GM21360 (cell line): ENCODE measurements around the gene RNF151.
"Not testable (repeated sequence)": the region's sequence is repeated elsewhere in the genome, so short reads cannot be mapped to it uniquely, and the experiment has no call there.

ENCODE experiments used
- ATAC-seq: cut with Tn5 transposase; IDR thresholded peaks from one replicate; pipeline ENCODE4 v1.9.1; 2021; ENCODE audit warnings: mild to moderate bottlenecking, moderate library complexity; ENCODE audit not compliant: unreplicated experiment

Gene RNF151

DNA sequence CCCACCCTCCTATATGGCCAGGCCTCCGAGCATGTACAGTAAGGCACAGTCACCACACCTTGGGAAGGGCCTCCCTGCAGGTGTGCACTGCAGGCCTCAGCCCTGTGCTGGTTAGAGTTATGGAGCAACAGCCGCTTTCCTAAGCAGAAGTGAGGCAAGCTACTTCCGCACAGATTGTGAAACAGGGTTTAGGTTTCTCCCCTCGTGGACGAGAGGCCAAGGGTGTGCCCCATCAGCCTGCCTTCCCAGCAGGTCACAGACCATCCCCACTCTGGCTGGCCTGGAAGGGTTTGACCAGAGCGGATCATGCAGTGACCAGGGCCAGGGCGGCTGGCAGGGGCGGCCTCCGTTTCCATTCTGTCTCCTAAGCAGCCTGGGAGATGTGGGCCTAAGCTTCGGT is 28.3 kb upstream of the RNF151 start:
- no peak for ATAC-seq

DNA sequence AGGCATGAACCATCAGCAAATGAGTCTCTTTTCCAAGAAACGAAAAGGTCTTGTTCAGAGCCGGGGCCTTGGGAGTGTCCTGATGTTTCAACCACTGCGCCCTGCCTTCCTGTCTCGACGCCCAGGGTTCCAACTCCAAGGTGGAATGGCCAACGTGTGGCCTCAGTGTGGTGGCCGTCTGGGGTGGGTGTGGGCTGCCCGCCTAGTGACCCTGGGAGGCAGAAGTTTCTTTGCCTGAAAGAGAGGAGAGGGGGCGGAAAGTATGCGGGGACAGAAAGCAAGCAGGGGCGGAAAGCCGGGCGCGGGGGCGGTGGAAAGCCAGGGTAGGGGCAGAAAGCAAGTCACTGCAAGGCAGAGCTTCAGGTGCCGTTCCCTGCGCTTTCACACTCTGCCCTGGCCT is 27.7 kb upstream of the RNF151 start:
- ATAC-seq: no peak

DNA sequence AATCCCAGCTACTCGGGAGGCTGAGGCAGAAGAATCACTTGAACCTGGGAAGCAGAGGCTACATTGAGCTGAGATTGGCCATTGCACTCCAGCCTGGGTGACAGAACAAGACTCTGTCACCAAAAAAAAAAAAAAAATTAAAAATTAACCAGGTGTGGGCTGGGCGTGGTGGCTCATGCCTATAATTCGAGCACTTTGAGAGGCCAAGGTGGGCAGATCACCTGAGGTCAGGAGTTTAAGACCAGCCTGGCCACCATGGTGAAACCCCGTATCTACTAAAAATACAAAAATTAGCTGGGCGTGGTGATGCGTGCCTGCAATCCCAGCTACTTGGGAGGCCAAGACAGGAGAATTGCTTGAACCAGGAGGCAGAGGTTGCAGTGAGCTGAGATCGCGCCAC is 26.8 kb upstream of the RNF151 start:
- ATAC-seq: not testable (repeated sequence)

DNA sequence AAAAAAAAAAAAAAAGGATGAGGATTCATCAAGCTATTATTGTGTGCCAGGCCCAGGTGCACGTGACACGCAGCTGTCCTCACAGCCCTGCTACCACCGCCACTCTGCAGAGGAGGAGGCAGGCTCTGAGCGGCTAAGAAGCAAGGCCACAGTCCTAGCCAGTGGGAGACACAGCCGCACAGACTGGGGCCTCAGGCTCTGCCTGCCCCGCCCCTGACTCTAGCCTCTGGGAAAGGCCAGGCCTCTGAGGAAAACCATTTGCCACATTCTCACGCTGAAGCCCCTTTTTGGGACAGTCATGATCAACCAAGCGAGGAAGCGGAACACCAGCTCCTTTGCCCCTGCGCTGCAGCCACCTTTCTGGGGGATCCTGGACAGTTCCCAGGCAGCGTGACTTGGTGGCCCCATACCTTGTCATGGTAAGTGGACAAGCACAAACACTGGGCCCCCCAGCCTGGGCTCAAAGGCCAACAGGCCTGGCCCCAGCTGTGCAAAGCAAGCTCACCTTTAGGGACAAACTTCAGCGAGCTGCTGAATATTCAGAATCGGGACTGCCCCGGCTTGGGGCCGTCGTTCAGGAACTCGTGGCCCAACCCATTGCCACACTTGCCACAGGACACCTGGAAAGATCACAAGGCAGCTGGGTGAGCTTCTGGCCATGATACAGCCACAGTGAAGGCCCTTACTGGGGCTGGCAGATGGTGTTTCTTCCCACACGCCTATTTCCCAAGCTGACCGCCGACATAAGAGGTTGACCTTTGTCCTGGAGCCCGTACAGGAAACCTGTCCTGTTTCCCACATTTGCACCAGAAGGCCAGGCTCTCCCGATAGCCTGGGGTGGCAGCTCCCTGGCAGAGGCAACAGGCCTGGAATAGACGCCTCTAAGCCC is 26.1 kb upstream of the RNF151 start:
- ATAC-seq: no peak

DNA sequence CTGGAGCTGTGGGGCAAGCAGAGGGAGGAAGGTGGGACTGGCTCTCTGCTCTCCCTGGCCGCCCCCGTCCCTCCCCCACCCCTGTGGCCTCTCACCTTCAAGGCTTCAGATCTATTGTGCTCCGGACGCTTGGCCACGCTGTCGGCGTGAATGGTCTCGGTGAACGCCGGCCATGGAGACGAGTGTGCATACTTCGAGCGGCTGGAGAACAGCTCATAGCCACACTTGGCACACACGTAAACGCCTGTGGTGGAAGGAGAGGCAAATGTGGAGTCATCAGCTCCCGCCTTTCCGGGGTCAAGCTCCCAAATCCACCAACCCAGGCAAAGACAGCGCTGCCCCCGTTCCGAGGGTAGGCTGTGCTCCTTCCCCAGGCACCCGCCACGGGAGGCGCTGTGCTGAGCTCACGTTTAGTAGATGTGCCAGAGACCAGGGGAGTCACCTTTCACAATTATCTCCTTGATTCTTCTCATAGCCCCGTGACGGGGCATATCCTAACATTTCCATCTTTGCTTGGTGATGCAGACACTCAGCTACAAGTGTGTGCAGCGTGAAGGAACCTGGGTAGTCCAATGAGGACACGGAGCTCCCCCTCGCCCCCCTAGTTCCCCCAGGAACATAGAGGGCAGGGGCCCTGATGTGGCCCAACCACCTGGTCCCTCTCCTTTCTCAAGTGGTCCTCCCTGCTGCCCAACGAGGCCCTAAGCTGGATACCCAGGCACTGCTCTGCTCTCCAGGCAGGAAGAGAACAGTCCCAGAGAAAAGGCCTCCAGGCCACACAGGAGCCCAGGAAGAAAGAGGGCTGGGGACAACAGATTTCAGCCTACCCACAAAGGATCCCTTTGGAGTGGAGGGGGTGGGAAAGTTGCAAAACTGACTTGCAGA is 25.3 kb upstream of the RNF151 start:
- ATAC-seq: no peak

DNA sequence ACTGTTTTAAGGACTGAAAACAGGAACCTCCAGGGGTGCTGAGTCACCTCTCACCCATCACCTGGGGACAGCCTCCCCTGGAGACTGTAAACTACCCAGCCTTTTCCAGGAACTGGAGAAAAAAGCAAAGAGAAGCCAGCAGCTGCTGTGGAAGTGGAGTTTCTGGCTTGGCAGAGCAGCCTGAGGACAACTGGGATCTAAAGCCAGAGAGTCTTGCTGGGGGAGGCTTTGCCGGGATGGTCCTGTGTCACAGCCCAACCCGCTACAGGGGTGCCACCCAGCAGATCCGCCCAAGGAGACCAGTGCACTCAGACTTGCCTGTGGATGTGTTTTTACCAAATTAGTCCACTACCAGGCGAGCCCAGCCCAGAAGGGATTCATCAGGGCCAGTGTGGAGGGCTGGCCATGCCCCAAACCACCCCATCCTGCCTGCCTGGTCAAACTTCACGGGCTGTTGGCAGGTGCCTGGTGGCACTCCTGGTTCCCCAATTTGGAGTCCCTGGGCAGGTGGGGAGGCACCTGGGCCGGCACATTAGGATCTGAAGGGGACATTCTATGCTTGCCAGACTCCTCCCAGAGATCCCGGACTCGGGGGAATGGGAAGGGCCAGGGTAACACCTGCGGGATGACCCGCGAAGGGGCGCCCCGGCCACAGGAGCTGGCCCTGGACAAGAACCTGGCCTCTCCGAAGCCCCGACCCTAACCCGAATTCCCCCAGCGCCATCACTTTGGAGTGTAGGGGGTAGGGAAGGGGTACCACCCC is 24.4 kb upstream of the RNF151 start:
- ATAC-seq: no peak

DNA sequence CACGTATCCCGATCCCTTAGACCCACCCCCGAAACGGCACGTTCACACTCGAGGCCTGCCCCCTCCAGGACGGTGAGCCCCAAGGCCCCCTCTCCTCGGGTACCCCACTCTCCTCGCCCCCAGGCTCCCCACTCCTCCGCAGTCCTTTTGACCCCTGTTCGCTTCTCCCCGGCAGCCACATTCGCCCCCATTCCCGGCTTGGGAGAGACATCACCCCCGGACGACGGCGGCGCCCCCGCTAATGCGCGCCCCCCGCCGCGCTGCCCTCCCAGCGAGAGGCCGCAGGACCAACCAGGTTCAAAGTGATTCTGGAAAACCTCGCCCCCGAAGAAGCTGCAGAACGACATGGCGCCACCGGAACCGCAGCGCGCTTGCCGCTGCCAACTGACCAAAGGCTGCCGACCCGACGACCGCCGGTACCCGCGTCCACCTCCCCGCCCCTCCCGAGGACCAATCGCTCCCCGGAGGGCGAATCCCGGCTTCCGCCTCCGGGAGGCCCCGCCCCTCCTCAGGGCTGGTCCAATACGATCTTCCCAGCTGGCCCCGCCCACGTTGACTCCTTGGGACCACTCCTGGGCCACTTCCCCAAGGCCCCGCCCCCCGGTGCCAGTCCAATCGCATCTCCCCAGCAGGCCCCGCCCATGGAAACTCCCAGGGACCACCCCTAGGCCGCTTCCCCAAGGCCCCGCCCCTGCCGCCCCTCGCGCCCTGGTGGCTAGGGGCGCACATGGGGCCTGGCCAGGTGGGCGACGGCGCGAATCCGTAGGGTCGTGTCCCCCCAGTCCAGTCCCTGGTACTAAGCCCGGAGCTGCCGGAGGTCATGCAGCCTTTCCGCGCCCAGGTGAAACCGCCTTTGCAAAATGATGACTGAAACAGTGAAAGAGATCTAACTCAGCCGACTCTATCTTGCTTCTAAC is 23.6 kb upstream of the RNF151 start, which contains the start of gene MSRB1:
MSRB1 (minus strand) TSS at position 390 of the 917 bp plus-strand sequence; CDS start at position 347, 43 bp downstream.
- ATAC-seq: peak; percentile 79

DNA sequence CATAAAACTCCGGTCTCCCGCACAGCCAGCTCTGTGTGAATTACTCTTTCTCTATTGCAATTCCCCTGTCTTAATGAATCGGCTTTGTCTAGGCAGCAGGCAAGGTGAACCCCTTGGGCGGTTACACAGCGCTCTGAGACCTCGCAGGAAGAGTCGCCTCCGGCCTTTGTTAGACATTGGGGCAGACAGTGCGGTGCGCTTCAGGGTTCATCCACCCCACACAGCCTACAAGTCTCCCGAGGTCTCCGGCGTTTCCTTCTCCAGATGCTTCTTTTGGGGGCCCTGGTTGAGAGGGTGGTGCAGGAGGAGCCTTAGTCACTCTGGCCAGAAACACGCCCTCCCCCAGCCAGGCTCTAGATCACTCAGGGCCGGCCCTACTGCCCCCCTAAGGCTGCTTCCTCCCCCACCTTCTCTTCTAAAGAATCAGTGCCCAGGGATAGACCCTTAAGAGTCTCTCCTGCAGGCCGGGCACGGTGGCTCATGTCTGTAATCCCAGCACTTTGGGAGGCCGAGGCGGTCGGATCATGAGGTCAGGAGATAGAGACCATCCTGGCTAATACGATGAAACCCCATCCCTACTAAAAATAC is 21.9 kb upstream of the RNF151 start:
- ATAC-seq: no peak

DNA sequence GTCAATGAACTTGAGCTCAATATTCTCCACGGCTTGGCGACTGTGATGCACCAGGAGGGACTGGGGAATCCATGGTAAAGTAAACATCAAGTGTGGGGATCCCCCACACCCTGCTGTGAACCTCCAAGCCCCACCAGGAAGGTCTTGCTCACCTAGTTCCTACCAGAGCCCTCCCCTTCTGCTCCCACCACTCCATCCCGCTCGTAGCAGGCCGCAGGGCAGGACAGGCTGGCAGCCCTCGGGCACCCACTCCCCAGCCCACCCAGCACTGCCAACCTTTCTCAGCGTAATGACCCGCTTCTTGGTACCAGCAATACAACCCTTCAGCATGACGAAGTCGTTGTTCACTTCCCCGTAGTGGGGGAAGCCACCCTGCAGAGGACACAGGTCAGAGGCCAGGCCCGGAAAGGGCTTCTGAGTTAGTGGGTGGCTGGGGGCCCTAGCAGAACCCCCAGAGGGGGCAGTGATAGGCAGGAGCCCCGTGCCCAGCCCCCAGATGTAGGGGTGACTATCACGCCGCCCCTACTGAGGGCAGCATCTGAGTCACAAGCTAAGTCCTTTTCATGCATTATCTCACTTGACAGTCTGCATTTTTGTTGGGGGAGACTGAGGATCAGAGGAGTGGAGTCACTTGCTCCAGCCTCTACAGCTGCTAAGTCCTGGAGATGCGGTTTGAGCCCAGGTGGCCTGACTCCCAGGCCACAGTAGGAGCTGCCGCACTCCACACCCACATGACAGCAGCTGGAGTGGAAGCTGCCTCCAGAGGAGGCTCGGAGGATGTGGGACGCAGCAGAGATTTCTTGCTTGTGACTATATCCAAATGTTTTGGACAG is 20.9 kb upstream of the RNF151 start:
- ATAC-seq: no peak

DNA sequence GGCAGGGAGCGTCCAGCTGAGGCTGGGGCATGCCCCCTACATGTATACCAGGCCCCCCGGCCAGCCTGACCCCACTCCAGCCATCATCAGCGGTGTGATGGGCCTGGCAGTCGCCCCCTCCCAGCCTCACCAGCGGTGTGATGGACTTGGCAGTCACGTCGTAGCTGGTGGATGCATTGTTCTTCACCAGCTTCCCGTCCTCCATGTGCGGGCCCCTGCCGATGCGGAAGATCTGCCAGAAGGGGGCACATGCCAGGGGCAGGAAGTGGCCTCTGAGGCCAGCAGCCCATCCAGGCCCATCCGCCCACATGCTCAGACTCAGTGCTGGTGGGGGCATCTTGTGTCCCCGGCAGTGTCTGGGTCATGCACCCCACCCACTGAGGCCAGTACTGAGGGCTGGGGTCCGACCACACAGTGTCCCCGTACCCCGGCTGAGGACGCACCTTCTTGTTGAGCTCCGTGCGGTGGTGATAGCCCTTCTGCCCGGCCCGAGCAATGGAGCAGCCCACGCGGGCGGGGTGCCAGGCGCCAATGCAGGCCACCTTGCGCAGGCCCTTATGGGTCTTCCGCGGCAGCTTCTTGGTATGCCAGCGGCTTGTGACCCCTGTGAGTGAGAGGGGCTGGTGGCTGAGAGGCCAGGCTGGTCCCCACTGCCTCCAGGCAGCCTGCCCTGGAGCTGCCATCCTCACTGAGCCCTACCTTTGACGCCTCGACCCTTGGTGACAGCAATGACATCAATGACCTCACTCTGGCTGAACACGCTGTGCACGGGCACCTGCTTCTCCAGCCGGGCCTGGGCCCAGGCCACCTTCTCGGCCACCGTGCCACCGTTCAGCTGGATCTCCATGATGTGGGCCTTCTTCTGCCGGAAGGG is 19.9 kb upstream of the RNF151 start:
- ATAC-seq: no peak

DNA sequence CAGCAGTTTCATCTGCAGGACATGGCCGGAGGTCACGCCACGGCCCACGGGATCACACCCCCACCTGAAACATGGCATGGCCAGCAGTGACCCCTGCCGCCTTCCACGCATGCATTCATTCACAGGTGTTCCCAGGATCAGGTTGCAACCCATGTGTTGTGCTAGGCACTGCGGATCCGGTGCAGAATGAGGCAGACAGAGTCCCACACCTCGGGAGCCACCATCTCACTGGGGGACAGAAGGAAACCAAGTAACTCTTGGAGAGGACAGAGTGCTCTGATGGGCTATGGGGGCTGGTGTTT is 19.3 kb upstream of the RNF151 start:
- ATAC-seq: no peak

DNA sequence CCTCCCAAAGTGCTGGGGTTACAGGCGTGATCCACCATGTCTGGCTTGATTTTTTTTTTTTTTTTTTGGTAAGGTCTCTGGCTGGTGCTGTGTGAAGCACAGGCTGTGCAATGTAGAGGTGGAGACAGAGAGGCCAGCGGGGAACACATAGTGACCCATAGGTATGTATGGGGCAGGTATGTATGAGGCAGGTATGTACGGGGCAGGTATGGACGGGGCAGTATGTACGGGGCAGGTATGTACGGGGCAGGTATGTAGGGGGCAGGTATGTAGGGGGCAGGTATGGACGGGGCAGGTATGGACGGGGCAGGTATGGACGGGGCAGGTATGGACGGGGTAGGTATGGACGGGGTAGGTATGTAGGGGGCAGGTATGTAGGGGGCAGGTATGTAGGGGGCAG is 17.1 kb upstream of the RNF151 start:
- no peak for ATAC-seq

DNA sequence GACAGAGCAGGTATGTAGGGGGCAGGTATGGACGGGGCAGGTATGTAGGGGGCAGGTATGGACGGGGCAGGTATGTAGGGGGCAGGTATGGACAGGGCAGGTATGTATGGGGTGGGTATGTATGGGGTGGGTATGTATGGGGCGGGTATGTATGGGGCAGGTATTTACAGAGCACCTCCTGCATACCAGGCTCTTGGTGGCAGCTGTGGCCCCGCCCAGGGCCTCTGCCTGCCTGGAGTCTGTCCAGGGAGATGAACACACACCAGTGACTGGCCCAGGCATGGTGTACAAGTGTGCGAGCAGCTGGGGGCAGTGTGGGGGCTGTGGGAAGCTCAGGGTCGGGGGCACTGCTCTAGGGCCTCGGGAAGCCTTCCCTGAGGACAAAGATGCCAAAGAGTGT is 16.6 kb upstream of the RNF151 start:
- ATAC-seq: no peak

DNA sequence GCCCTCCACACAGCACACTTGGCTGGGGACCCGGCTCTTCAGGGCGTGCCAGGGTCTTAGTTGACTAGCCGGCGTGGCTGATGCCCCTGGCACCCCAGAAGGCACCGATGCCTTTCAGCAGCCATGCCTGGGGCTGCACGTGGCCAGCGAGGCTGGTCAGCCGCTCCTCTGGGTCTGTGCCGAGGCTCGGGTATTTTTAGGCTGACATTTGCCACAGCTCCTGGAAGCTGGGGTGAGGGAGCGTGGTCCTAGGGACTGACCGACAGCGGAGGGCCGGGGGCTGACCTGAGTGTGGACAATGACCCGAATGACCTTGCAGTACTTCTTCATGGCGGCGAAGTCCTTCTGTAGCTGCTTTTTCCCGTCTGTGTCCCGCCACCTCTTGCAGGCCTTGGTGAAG is 16.1 kb upstream of the RNF151 start:
- ATAC-seq: no peak

DNA sequence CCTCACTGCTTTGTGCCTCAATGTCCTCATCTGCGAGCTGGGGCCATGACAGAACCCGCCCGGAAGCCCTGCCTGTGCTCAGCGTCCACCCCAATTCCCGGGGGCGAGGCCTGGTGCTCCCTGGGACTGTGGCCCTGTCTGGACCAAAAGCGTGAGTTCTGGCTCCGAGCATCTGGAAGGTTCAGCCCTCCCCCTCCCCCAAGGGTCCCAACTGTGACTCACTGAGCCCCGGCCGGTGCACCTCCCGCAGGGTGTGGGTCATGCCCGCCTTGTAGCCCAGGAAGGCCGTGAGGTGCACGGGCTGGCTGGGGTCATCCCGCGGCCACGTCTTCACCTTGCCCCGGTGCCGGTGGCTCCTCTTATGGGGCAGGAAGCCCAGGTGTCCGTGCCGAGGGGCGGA is 12.9 kb upstream of the RNF151 start:
- ATAC-seq: no peak

DNA sequence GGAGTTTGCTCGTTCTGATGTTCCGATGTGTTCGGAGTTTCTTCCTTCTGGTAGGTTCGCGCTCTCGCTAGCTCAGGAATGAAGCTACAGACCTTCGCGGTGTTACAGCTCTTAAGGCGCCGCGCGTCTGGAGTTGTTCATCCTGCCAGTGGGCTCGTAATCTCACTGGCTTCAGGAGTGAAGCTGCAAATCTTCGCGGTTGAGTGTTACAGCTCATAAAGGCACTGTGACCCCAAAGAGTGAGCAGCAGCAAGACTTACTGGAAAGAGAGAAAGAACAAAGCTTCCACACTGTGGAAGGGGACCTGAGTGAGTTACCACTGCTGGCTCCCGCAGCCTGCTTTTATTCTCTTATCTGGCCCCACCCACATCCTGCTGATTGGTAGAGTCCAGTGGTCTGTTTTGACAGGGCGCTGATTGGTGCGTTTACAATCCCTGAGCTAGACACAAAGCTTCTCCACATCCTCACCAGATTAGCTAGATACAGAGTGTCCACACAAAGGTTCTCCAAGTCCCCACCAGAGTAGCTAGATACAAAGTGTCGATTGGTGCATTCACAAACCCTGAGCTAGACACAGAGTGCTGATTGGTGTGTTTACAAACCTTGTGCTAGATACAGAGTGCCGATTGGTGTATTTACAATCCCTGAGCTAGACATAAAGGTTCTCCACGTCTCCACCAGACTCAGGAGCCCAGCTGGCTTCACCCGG is 9.1 kb upstream of the RNF151 start:
- ATAC-seq: not testable (repeated sequence)

DNA sequence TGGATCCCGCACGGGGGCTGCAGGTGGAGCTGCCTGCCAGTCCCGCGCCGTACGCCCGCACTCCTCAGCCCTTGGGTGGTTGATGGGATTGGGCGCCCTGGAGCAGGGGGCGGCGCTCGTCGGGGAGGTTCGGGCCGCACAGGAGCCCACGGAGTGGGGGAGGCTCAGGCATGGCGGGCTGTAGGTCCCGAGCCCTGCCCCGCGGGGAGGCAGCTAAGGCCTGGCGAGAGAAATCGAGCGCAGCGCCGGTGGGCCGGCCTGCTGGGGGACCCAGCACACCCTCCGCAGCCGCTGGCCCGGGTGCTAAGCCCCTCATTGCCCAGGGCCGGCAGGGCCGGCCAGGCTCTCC is 8.5 kb upstream of the RNF151 start:
- not testable (repeated sequence) for ATAC-seq
